SH-SY5Y (cell line): ENCODE results near the gene LHX3.

ENCODE experiments used
- GATA2 ChIP-seq: IDR thresholded peaks from 2 replicates; pipeline ENCODE4 v1.6.1; 2011; ENCODE audit warnings: mild to moderate bottlenecking, low read depth, low read length
- GATA3 ChIP-seq: IDR thresholded peaks from 2 replicates; pipeline ENCODE4 v1.6.1; 2011; ENCODE audit warnings: low read depth, mild to moderate bottlenecking, low read length, moderate library complexity

- TF ChIP-seq GATA3 (no peak), GATA2 (no peak)
Observed at GRCh38 chr9:136230773-136231172, 25.8 kb upstream of the LHX3 start.
